ENCODE data around the gene KRT80. TPM values are rescaled to one million over a fixed set of nuclear protein-coding genes. Genes with fewer than 3 reads are reported as not detected.

Gene KRT80
- total and polyA plus RNA-seq, 2 donors from 2014 or later, result 1.0 to 12.3 TPM

GRCh38 chr12:52227606-52228166, 35.9 kb upstream of the KRT80 start:
- TF ChIP-seq CTCF (IDR thresholded peaks at IDR 0.05; ENCODE audit: borderline replicate concordance, extremely low read depth, insufficient read depth), result no peak
- Histone ChIP-seq H3K4me3 (ENCODE audit: low read length in 3 of 3) (no peak overlapping the region), H3K27me3 (ENCODE audit: control insufficient read depth, insufficient read depth, low read length) (peaks cover 11% of the 10 kb centered on the region), H3K9me3 (ENCODE audit: control insufficient read depth in 2 of 3, insufficient read depth in 1 of 3, low read length in 3 of 3) (no peaks in the 10 kb centered on the region), H3K27ac (ENCODE audit: low read depth in 2 of 2, low read length in 2 of 2) (no peak overlapping the region), H3K9ac (ENCODE audit: low read length in 3 of 3) (no peak overlapping the region), H3K4me1 (ENCODE audit: control insufficient read depth in 2 of 3, insufficient read depth in 2 of 3, low read depth in 1 of 3, low read length in 3 of 3) (peaks cover 0 to 15% (median 5%) of the 10 kb centered on the region in 3 donors), H3K36me3 (ENCODE audit: control insufficient read depth in 2 of 3, insufficient read depth in 3 of 3, low read length in 3 of 3) (no peaks in the 10 kb centered on the region)
- FAIRE-seq (no peak), DNase-seq (peak in 1 of 5 donors; percentile 4)
- intact Hi-C loops (cut with DNase I), result no loop called here

GRCh38 chr12:52226446-52226845, 34.6 kb upstream of the KRT80 start:
- peaks cover 0 to 5% (median 0%) of the 10 kb centered on the region in 3 donors for H3K4me1 ChIP-seq (ENCODE audit: control insufficient read depth in 2 of 3, insufficient read depth in 2 of 3, low read depth in 1 of 3, low read length in 3 of 3)
- no peak overlapping the region for H3K4me3 ChIP-seq (ENCODE audit: low read length in 3 of 3)
- FAIRE-seq (no peak), DNase-seq (no peak)
- no peaks in the 10 kb centered on the region for H3K27me3 ChIP-seq (ENCODE audit: control insufficient read depth, insufficient read depth, low read length)
- H3K27ac ChIP-seq (ENCODE audit: low read depth in 2 of 2, low read length in 2 of 2), result no peak overlapping the region
- no peak overlapping the region for H3K9ac ChIP-seq (ENCODE audit: low read length in 3 of 3)
- no peaks in the 10 kb centered on the region for H3K36me3 ChIP-seq (ENCODE audit: control insufficient read depth in 2 of 3, insufficient read depth in 3 of 3, low read length in 3 of 3)
- intact Hi-C loops (cut with DNase I), result no loop called here
- no peak for TF ChIP-seq CTCF (IDR thresholded peaks at IDR 0.05; ENCODE audit: borderline replicate concordance, extremely low read depth, insufficient read depth)
- H3K9me3 ChIP-seq (ENCODE audit: control insufficient read depth in 2 of 3, insufficient read depth in 1 of 3, low read length in 3 of 3), result no peaks in the 10 kb centered on the region

GRCh38 chr12:52225752-52226151, 33.9 kb upstream of the KRT80 start:
- no peak overlapping the region for H3K9ac ChIP-seq (ENCODE audit: low read length in 3 of 3)
- H3K27ac ChIP-seq (ENCODE audit: low read depth in 2 of 2, low read length in 2 of 2), result no peak overlapping the region
- FAIRE-seq (no peak), DNase-seq (peak in 2 of 5 donors; percentile 7 to 11)
- peaks cover 0 to 4% (median 0%) of the 10 kb centered on the region in 3 donors for H3K4me1 ChIP-seq (ENCODE audit: control insufficient read depth in 2 of 3, insufficient read depth in 2 of 3, low read depth in 1 of 3, low read length in 3 of 3)
- no peaks in the 10 kb centered on the region for H3K36me3 ChIP-seq (ENCODE audit: control insufficient read depth in 2 of 3, insufficient read depth in 3 of 3, low read length in 3 of 3)
- no peaks in the 10 kb centered on the region for H3K27me3 ChIP-seq (ENCODE audit: control insufficient read depth, insufficient read depth, low read length)
- intact Hi-C loops (cut with DNase I), result no loop called here
- H3K4me3 ChIP-seq (ENCODE audit: low read length in 3 of 3), result no peak overlapping the region
- no peak for TF ChIP-seq CTCF (IDR thresholded peaks at IDR 0.05; ENCODE audit: borderline replicate concordance, extremely low read depth, insufficient read depth)
- no peaks in the 10 kb centered on the region for H3K9me3 ChIP-seq (ENCODE audit: control insufficient read depth in 2 of 3, insufficient read depth in 1 of 3, low read length in 3 of 3)

GRCh38 chr12:52224151-52224550, 32.3 kb upstream of the KRT80 start:
- Histone ChIP-seq H3K36me3 (ENCODE audit: control insufficient read depth in 2 of 3, insufficient read depth in 3 of 3, low read length in 3 of 3) (no peaks in the 10 kb centered on the region), H3K27me3 (ENCODE audit: control insufficient read depth, insufficient read depth, low read length) (no peaks in the 10 kb centered on the region), H3K9me3 (ENCODE audit: control insufficient read depth in 2 of 3, insufficient read depth in 1 of 3, low read length in 3 of 3) (no peaks in the 10 kb centered on the region), H3K4me1 (ENCODE audit: control insufficient read depth in 2 of 3, insufficient read depth in 2 of 3, low read depth in 1 of 3, low read length in 3 of 3) (no peaks in the 10 kb centered on the region), H3K9ac (ENCODE audit: low read length in 3 of 3) (no peak overlapping the region), H3K4me3 (ENCODE audit: low read length in 3 of 3) (no peak overlapping the region), H3K27ac (ENCODE audit: low read depth in 2 of 2, low read length in 2 of 2) (no peak overlapping the region)
- no peak for TF ChIP-seq CTCF (IDR thresholded peaks at IDR 0.05; ENCODE audit: borderline replicate concordance, extremely low read depth, insufficient read depth)
- DNase-seq (no peak), FAIRE-seq (no peak)
- intact Hi-C loops (cut with DNase I), result no loop called here
